GM18951 (cell line): ENCODE results near the gene SMARCE1.

Experiments used
- POLR2A ChIP-seq: IDR thresholded peaks from 4 replicates; pipeline ENCODE4 v1.6.1; 2011; ENCODE audit warnings: mild to moderate bottlenecking; ENCODE audit not compliant: insufficient read length, insufficient read depth; ENCODE audit errors: extremely low read depth
- in situ Hi-C: fragments of 300-500 bp; cut with MboI; formaldehyde crosslinking; loops from one replicate; pipeline ENCODE4 v1.12.0; 2022; ENCODE audit warnings: low sequenced_read_pairs, mixed read lengths, inconsistent platforms; ENCODE audit not compliant: unreplicated experiment

The SMARCE1 gene

GRCh38 chr17:40577611-40578065, 70.0 kb downstream of the SMARCE1 start:
- in situ Hi-C loops, result no loop called here
- no peak for TF ChIP-seq POLR2A

GRCh38 chr17:40576113-40576740, 71.4 kb downstream of the SMARCE1 start:
- no peak for TF ChIP-seq POLR2A
- in situ Hi-C loops, result no loop called here
